CD4-positive, alpha-beta T cell (primary cell): ENCODE data around the gene E2F2. TPM values are rescaled to one million over a fixed set of nuclear protein-coding genes. Genes with fewer than 3 reads are reported as not detected.

ENCODE experiments used
- ATAC-seq: fragments of 200-7000 bp; cut with Tn5 transposase; one replicate; pipeline ENCODE4 v1.10.0; 2022; ENCODE audit warnings: mild to moderate bottlenecking; ENCODE audit not compliant: poor library complexity
- CTCF ChIA-PET: fragments of 350-600 bp; sonication (Branson Sonifier 250); formaldehyde crosslinking; loops from one replicate; lab custom pipeline; 2021; ENCODE audit warnings: antibody characterized with exemption, inconsistent platforms; lab: Charles Lee
- POLR2A ChIA-PET: fragments of 350-600 bp; sonication (Branson Sonifier 250); formaldehyde crosslinking; loops from one replicate; lab custom pipeline; 2021; ENCODE audit warnings: antibody characterized with exemption, inconsistent platforms; lab: Charles Lee
- DNase-seq, 14 experiments: peaks; one replicate each; pipeline ENCODE4 v3.0.0-alpha.2; 2013 to 2020; ENCODE audit warnings: mixed read lengths in 2 of 14
- H3K27ac ChIP-seq, 2 donors: one replicate each; pipeline versions ENCODE4 v1.5.1 to v1.7.0; 2013; ENCODE audit warnings: low read length in 2 of 2, low read depth in 1 of 2, mild to moderate bottlenecking in 1 of 2
- H3K27me3 ChIP-seq, 2 experiments: 1 replicate in 1 of 2; 2 replicates in 1 of 2; pipeline versions ENCODE4 v1.6.1 to v1.7.0; 2013; ENCODE audit warnings: low read length in 2 of 2, control low read depth in 1 of 2, mild to moderate bottlenecking in 1 of 2, moderate library complexity in 1 of 2; ENCODE audit not compliant: insufficient read depth in 2 of 2, control insufficient read depth in 1 of 2
- H3K36me3 ChIP-seq: one replicate; pipeline ENCODE4 v1.6.1; 2013; ENCODE audit warnings: low read length, control low read depth; ENCODE audit not compliant: insufficient read depth
- H3K4me1 ChIP-seq: one replicate; pipeline ENCODE4 v1.6.1; 2013; ENCODE audit warnings: low read length, control low read depth; ENCODE audit not compliant: insufficient read depth
- H3K4me3 ChIP-seq: one replicate; pipeline ENCODE4 v1.5.1; 2013; ENCODE audit warnings: mild to moderate bottlenecking, low read length, moderate library complexity
- H3K9me3 ChIP-seq, 2 experiments: 1 replicate in 1 of 2; 2 replicates in 1 of 2; pipeline versions ENCODE4 v1.6.1 to v1.7.0; 2013; ENCODE audit warnings: low read length in 2 of 2, mild to moderate bottlenecking in 2 of 2, control low read depth in 1 of 2, moderate library complexity in 1 of 2; ENCODE audit not compliant: control insufficient read depth in 1 of 2, insufficient read depth in 1 of 2
- H3K27ac Mint-ChIP-seq: one replicate; pipeline ENCODE4 v1.8.0; 2020; ENCODE audit warnings: mixed read lengths
- H3K27me3 Mint-ChIP-seq: one replicate; pipeline ENCODE4 v1.8.0; 2021; ENCODE audit warnings: mixed read lengths
- H3K36me3 Mint-ChIP-seq: one replicate; pipeline ENCODE4 v1.8.0; 2021; ENCODE audit warnings: low read depth, mixed read lengths
- H3K4me1 Mint-ChIP-seq: one replicate; pipeline ENCODE4 v1.8.0; 2021; ENCODE audit warnings: low read depth, mixed read lengths
- H3K4me3 Mint-ChIP-seq: one replicate; pipeline ENCODE4 v1.8.0; 2020; ENCODE audit warnings: mild to moderate bottlenecking, mixed read lengths
- H3K9me3 Mint-ChIP-seq: one replicate; pipeline ENCODE4 v1.8.0; 2020; ENCODE audit warnings: mixed read lengths
- CTCF ChIP-seq: fragments of 200-600 bp; IDR thresholded peaks from one replicate; pipeline ENCODE4 v1.8.0; 2022; ENCODE audit warnings: antibody characterized with exemption, mild to moderate bottlenecking
- intact Hi-C, 2 experiments: fragments of 100-400 bp; cut with DNase I in 1 of 2; cut with micrococcal nuclease in 1 of 2; formaldehyde crosslinking; loops; one replicate each; pipeline versions ENCODE4 v1.15.1 to v1.9.0; 2023 to 2025; cut with DNase I, micrococcal nuclease
- total RNA-seq, 174 experiments: library from RNA in 2 of 174; stranded (reverse) in 2 of 174; gene quantifications; one replicate each; pipeline ENCODE4 v1.2.3 and lab custom pipeline; 2021 to 2026

E2F2 gene
- total RNA-seq, 2 experiments from 2014 or later = 0.50 to 0.69 TPM

GRCh38 chr1:23539698-23540266 lies 8.7 kb upstream of the E2F2 start:
- intact Hi-C loops = loop anchor here (1.0 to 10.0 kb wide), 3 partner anchors 42 to 203 kb away; partner anchors contain the start of genes ELOA (in 1 of the 2) and ZNF436 (in 1 of the 2)
- ChIA-PET CTCF (interaction anchor here (0.6 to 9.6 kb wide), 23 partner anchors 10 to 357 kb away, joined by 3 to 236 read pairs (median 4); partner anchors contain the start of genes ASAP3, E2F2 and ID3), POLR2A (interaction anchor here (0.5 to 2.2 kb wide), 17 partner anchors 9 to 196 kb away, joined by 3 to 41 read pairs (median 4); partner anchors contain the start of genes ASAP3, E2F2, HNRNPR and ID3)
- peak overlapping the region; percentile 11 for H3K4me3 Mint-ChIP-seq
- H3K27me3 Mint-ChIP-seq = no peaks in the 10 kb centered on the region
- no peaks in the 10 kb centered on the region for H3K36me3 Mint-ChIP-seq
- Histone ChIP-seq H3K9me3 (no peaks in the 10 kb centered on the region), H3K4me1 (peaks cover 17% of the 10 kb centered on the region), H3K4me3 (no peak overlapping the region), H3K27me3 (no peaks in the 10 kb centered on the region), H3K36me3 (no peaks in the 10 kb centered on the region), H3K27ac (no peak overlapping the region)
- peak; percentile 96 for ATAC-seq
- TF ChIP-seq CTCF = peak; percentile 94
- H3K4me1 Mint-ChIP-seq = peaks cover 18% of the 10 kb centered on the region
- DNase-seq = peak; percentile 86 to 96 (median 90)
- H3K9me3 Mint-ChIP-seq = no peaks in the 10 kb centered on the region
- peak overlapping the region; percentile 50 for H3K27ac Mint-ChIP-seq

DNA sequence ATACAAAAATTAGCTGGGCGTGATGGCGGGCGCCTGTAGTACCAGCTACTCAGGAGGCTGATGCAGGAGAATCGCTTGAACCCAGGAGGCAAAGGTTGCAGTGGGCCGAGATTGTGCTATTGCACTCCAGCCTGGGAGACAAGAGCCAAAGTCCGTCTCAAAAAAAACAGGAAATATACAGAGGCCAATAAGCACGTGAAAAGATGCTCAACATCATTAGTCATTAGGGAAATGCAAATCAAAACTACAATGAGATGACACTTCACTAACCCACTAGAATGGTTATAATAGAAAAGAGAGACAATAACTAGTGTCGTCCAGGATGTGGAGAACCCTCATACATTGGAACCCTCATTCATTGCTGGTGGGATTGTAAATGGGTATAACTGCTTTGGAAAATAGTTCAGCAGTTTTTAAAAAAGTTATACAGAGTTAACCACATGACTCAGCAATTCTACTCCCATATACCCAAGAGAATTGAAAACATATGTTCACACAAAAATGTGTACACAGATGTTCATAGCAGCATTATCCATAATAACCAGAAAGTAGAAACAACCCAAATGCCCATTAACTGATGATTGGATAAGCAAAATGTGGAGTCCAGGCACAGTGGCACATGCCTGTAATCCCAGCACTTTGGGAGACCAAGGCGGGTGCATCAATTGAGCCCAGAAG lies 6.4 kb upstream of the E2F2 start:
- CTCF ChIA-PET = interaction anchor here (1.0 to 9.6 kb wide), 2 partner anchors 17 to 39 kb away, joined by 3 to 236 read pairs; no protein-coding TSS in a partner anchor
- no peak overlapping the region for H3K27ac Mint-ChIP-seq
- H3K4me1 ChIP-seq = peaks cover 30% of the 10 kb centered on the region

More for the DNA sequence above, 6.4 kb upstream of the E2F2 start:
- H3K4me3 ChIP-seq = no peak overlapping the region
- H3K27ac ChIP-seq = no peak overlapping the region
- H3K27me3 ChIP-seq = no peaks in the 10 kb centered on the region
- Mint-ChIP-seq H3K36me3 (no peaks in the 10 kb centered on the region), H3K9me3 (no peaks in the 10 kb centered on the region), H3K4me3 (no peak overlapping the region), H3K27me3 (no peaks in the 10 kb centered on the region), H3K4me1 (peaks cover 27% of the 10 kb centered on the region)
- POLR2A ChIA-PET = interaction anchor here (0.7 to 3.3 kb wide), 2 partner anchors 40 to 42 kb away, joined by 3 to 8 read pairs; no protein-coding TSS in a partner anchor
- no peaks in the 10 kb centered on the region for H3K36me3 ChIP-seq
- no peaks in the 10 kb centered on the region for H3K9me3 ChIP-seq
- ATAC-seq = no peak
- DNase-seq = no peak
- no peak for TF ChIP-seq CTCF
- intact Hi-C loops = loop anchor here (5.0 to 10.0 kb wide), 2 partner anchors 173 to 205 kb away; partner anchors contain the start of genes ELOA (in 1 of the 2) and ZNF436 (in 1 of the 2)
